ENCODE results near the gene KRT2.

Gene KRT2

GRCh38 chr12:52681526-52682380 lies 29.7 kb upstream of the KRT2 start:
- no peak for TF ChIP-seq CTCF (conservative IDR thresholded peaks at IDR 0.05; ENCODE audit: low read depth, low read length)
- no peak for DNase-seq (ENCODE audit: low read depth)
- H3K4me3 ChIP-seq (ENCODE audit: low read length) = no peak overlapping the region

- TF ChIP-seq CTCF (conservative IDR thresholded peaks at IDR 0.05; ENCODE audit: low read depth, low read length) = no peak
- no peak for DNase-seq (ENCODE audit: low read depth)
- H3K4me3 ChIP-seq (ENCODE audit: low read length) = no peak within 1 kb of the TSS
Measured at GRCh38 chr12:52680363-52680762, 28.4 kb upstream of the KRT2 start, which contains the start of gene KRT1. Gene KRT1 (minus strand): TSS chr12:52680407. CDS start chr12:52680348, 59 bp downstream.

- TF ChIP-seq CTCF (conservative IDR thresholded peaks at IDR 0.05; ENCODE audit: low read depth, low read length) = no peak
- no peak overlapping the region for H3K4me3 ChIP-seq (ENCODE audit: low read length)
- no peak for DNase-seq (ENCODE audit: low read depth)
Measured at GRCh38 chr12:52679875-52680274, 27.9 kb upstream of the KRT2 start.

GRCh38 chr12:52677671-52678070 lies 25.7 kb upstream of the KRT2 start:
- no peak for TF ChIP-seq CTCF (conservative IDR thresholded peaks at IDR 0.05; ENCODE audit: low read depth, low read length)
- no peak for DNase-seq (ENCODE audit: low read depth)
- H3K4me3 ChIP-seq (ENCODE audit: low read length) = no peak overlapping the region

GRCh38 chr12:52677126-52677525 lies 25.1 kb upstream of the KRT2 start:
- no peak for DNase-seq (ENCODE audit: low read depth)
- H3K4me3 ChIP-seq (ENCODE audit: low read length) = no peak overlapping the region
- TF ChIP-seq CTCF (conservative IDR thresholded peaks at IDR 0.05; ENCODE audit: low read depth, low read length) = no peak

GRCh38 chr12:52676163-52676562 lies 24.2 kb upstream of the KRT2 start:
- no peak for TF ChIP-seq CTCF (conservative IDR thresholded peaks at IDR 0.05; ENCODE audit: low read depth, low read length)
- DNase-seq (ENCODE audit: low read depth) = no peak
- H3K4me3 ChIP-seq (ENCODE audit: low read length) = no peak overlapping the region

- no peak for TF ChIP-seq CTCF (conservative IDR thresholded peaks at IDR 0.05; ENCODE audit: low read depth, low read length)
- DNase-seq (ENCODE audit: low read depth) = no peak
- H3K4me3 ChIP-seq (ENCODE audit: low read length) = no peak overlapping the region
Measured at GRCh38 chr12:52675301-52675701, 23.3 kb upstream of the KRT2 start.

Measured in retinal pigment epithelial cell (primary cell).